NCI-H345 treated with DMSO at 0.1 percent for 48 hours (cell line): ENCODE results near the gene BGLAP.

Experiments used
- DNase-seq: peaks from one replicate; lab custom pipeline; 2025; ENCODE audit not compliant: unreplicated experiment; lab: John Stamatoyannopoulos, UW

BGLAP gene

DNA sequence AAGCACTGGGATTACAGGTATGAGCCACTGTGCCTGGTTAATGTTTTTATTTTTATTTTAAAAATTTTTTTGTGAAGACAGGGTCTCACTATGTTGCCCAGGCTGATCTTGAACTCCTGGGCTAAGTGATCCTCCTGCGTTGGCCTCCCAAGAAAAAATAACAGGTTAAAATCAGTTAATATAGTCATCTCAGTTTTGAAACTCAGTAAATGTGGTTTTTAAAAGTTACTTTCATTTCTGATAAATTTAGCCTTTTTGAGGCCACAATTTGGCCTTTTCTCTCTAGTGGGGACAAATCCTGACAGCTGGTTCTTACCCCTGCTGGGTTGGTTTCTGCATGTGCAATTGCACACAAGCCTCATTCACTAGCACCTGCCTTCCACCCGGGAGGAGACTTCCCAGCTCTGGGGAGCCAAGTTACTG, 15.9 kb upstream of the BGLAP start:
- no peak for DNase-seq

DNA sequence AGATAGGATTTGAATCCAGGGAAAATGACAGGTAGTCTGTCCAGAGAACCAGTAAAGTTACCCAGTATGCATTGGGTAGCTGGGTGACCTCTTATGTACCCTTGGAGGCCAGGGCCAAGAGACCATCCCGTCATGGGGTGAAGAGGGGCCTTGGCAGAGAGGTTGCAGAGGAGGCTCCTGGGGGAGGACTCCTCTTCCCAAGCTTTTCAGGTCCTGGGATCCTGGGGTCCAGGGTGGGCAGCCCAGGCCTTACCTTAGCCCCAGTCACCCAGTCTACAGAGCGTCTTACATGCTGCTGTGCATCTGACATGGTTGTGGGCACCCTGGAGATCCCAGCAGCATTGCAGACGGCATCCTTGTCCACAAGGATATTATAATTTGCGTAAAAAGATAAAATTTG, 15.2 kb upstream of the BGLAP start:
- no peak for DNase-seq

DNA sequence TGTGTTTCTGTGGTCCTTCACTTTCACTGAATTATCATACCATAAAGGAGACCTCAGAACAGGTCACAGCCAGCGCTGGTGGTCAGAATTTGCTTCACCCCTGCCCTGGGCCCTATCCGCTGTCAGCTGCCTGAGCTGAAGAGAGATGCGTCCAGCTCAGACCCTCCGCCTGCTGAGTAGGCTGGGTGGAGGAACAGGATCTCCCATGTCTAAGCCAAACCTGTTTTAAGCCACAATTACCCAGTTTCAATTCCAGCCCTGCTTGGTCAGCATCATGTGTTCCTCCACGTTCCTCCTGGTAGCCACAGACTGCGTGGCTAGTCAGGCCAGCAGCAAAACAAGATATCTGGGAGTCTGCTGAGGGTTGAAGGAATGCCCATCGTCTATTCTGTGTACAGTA, 13.5 kb upstream of the BGLAP start:
- no peak for DNase-seq

DNA sequence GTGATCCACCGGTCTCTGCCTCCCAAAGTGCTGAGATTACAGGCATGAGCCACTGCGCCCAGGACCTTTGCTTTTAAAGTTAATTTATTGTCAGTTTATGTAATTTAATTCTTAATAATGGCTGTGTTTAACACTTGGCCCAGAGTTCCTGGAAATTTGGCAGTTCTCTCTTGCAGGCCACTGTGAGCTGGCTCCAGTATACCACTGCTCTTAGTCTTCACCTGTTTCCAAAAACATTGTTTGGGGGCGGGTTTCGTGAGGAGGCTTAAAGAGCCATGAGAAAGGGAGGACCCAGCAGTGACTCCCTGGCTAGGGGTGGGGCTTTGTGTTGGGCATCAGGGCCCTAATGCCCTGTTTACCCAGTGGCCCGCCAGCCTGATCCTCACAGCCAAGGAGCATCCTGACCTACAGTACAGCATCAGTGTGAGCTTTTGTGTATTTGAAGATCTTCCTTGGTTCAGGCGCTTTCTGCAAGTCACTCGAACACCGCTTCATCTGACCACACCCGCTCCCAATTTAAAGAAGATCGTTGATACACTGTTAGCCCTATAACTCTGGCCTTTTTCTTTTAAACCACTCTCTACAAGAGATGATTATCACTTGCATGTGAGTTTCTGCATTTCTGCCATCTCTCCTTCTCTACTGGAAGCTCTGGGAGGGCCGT, 12.0 kb upstream of the BGLAP start:
- DNase-seq = no peak

DNA sequence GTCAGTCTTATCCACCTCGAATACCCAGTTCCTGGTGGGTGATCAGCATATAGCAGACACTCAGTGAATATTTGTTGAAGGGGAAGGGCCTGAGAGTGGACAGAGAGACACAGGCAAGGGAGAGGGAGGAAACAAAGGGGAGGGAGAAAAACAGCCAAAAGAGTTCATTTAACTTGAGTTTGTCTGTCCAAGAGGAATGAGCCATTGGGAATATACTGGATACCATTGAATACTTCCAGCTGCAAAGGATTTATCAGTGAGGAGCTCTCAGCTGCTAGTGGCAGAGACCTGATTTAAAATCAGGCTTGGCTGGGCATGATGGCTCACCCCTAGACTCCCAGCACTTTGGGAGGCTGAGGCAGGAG, 11.5 kb upstream of the BGLAP start:
- no peak for DNase-seq

DNA sequence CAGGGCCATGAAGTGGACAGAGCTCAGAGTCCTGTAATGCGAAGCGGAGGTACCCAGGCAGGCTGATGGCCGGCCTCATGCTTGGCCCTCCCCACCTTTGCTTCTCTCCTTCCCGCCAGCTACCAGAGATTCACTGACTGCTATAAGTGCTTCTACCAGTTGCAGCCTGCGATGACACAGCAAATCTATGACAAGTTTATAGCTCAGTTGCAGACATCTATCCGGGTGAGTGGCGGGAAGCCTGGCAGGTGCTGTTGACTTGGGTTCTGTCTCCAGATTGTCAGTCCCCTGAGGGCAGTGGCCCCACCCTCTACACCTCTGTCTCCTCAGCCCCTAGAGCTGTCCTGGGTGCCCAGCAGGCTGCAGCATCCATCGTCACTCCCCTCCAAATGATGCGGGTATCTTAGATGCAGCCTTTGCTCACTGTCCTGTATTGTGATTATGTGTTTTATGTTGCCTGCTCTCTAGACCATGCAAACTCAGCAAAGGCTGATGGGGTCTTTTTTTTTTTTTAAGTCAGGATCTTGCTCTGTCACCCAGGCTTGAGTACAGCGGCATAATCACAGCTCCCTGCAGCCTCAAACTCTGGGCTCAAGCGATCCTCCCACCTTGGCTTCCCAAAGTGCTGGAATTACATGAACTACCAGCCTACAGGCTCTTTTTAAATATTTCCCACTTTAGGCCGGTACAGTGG, 9.6 kb upstream of the BGLAP start:
- DNase-seq = no peak

DNA sequence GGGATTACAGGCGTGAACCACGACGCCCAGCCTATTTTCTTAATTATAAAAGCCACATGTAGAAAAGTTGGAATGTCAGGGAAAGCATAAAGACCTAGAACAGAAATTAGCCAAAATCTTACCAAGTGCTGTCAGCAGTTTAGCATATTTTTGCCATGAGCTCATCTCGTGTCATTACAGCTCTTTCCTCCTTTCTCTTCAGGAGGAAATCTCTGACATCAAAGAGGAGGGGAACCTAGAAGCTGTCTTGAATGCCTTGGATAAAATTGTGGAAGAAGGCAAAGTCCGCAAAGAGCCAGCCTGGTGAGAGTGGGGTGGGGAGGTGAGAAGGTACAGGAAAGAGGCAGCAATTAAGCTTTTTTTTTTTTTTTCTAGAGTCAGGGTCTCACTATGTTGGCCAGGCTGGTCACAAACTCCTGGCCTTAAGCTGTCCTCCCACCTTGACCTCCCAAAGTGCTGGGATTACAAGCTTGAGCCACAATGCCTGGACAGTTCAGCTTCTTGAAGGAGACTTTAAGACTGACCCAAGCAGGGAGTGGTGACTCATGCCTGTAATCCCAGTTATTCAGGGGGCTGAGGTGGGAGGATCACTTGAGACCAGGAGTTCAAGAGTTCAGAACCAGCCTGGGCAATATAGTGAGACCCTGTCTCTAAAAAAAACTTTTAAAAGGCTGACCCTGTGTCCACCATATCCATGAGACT, 8.4 kb upstream of the BGLAP start:
- no peak for DNase-seq

DNA sequence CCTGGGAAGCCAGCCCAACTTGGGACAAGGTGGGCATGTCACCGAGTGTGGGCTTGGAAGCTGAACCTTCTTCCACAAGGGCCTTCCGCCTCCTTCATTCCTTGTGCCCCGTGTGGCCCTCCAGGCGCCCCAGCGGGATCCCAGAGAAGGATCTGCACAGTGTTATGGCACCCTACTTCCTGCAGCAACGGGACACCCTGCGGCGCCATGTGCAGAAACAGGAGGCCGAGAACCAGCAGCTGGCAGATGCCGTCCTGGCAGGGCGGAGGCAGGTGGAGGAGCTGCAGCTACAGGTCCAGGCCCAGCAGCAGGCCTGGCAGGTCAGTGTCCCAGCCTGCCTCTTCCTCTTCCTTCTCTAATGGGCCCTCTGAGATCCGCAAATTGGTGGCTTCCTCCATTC, 5.8 kb upstream of the BGLAP start:
- no peak for DNase-seq

DNA sequence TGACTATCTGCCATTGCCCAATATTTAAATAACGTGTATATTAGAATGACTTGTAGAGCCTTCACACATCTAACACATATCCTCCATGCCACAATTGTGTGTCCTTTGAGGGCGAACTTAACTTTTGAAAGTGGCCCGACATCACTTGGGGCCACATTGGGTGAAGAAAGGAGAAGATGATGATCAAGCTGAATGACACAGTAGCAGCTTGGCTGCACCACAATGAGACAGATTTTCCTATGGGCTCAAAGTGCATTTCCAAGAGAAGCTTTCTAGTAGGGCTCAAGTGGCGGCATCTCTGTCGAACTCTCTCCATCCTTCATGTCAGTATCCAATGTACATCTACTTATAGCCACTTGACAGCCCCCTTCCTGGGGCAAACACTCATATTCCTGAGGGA, 3.7 kb upstream of the BGLAP start:
- no peak for DNase-seq

DNA sequence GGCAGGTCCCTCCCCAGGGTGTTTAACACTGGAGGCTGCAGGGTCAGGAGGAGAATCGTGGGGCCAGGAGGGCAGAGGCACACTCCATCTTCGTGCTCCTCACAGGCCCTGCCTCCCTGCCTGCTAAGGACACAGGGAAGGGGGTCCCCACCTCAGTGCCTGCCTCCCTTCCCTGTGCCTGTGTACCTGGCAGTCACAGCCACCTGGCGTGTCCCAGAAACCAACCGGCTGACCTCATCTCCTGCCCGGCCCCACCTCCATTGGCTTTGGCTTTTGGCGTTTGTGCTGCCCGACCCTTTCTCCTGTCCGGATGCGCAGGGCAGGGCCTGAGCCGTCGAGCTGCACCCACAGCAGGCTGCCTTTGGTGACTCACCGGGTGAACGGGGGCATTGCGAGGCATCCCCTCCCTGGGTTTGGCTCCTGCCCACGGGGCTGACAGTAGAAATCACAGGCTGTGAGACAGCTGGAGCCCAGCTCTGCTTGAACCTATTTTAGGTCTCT, 623 bp upstream of the BGLAP start:
- no peak for DNase-seq

DNA sequence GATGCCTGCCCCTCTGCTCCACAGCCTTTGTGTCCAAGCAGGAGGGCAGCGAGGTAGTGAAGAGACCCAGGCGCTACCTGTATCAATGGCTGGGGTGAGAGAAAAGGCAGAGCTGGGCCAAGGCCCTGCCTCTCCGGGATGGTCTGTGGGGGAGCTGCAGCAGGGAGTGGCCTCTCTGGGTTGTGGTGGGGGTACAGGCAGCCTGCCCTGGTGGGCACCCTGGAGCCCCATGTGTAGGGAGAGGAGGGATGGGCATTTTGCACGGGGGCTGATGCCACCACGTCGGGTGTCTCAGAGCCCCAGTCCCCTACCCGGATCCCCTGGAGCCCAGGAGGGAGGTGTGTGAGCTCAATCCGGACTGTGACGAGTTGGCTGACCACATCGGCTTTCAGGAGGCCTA, 754 bp downstream of the BGLAP start:
- DNase-seq = no peak

DNA sequence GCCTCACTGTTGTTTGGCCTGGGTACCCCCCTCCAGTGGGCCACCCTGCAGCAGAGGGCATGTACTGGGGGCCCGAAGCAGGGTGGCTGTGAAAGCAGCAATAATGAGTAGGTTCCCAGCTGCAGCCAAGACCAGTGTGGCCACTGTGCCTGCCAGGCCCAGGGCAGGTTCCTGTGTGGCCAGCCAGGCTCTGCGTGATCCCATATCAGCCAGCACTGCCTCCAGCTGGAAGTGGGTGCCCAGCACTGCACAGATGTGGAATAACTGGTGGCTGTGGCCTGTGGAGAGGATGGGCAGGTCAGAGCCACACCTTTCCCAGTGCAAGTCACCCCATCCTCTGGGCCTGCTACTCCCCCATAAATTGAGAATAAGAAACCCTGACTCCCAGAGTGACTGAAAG, 2.1 kb downstream of the BGLAP start:
- DNase-seq = no peak

DNA sequence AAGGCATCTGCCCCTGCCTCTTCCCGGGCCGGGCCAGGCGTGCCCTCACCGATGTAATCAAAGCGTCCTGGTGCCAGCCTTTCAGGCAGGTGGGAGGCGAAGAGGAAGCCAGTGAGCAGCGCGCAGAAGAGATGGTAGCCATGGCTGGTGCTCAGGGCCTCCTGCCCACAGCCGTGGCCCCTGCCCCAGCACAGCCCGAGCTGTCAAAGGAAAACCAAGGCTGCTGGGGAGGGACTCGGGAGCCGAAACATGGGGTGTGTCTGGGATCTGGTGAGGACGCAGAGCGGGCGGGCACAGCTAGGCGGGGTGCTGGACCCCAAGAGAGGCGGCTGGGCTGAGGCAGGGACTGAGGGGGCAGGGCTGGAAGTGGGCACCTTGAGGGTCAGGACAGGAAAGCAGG, 2.7 kb downstream of the BGLAP start:
- no peak for DNase-seq

DNA sequence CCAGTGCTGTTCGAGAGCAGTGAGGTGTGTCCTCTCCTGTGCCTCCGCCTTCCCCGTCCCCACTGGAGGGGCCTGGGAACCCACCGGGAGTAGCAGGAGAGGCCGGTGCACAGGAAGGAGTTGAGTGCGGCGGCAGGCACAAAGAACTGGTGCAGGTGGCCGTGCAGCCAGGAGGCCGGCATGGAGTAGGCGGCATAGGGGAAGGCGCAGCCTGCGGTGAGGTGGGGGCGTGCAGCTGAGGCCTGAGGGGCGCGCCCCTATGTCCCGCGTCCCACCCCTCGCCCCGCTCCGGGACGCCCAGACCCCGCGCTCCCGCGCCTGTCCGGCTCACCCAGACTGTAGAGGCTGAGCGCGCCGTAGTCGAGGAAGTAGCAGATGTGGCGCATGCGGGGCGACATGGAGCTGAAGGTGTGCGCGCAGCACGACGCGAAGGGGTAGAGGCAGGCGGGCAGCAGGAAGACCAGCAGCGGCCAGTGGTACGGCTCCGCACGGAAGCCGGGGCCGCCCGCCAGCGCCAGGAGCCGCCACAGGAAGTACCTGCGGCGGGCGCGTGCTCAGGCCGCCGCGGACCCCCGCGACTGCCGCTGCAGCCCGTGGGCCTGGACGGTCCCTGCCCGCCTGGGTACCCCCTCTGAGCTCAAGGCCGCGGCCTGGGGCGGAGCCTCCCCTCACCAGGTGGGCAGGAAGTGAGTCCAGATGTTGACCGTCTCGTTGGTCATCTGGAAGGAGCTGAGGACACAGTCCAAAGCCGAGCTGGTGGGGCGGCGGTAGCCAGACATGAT, 3.7 kb downstream of the BGLAP start:
- DNase-seq = peak; percentile 67

DNA sequence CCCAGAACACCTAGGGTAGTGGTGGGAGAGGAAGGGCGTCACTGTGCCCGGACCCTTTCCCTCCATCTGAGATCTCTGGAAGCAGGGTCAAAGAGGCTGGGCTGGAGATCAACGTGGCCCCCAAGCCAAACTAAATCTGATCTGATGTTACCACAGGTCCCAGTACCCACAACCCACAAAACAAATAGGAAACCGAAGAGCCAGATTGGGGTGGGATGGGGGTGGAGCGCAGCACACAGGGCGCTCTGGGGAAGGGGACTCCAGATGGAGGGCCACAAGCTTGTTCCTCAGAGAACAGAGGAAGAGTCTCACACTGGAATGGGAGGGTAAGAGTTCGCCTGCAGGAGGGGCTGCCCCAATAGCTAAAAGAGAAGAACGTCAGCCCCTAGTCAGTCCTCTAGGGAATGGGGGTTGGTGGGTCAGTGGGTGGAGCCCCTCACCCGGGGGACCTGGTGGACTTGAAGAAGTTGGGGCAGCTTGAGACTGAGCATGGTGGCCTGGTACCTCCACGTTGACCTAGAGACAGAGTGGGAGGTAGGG, 4.3 kb downstream of the BGLAP start:
- no peak for DNase-seq

DNA sequence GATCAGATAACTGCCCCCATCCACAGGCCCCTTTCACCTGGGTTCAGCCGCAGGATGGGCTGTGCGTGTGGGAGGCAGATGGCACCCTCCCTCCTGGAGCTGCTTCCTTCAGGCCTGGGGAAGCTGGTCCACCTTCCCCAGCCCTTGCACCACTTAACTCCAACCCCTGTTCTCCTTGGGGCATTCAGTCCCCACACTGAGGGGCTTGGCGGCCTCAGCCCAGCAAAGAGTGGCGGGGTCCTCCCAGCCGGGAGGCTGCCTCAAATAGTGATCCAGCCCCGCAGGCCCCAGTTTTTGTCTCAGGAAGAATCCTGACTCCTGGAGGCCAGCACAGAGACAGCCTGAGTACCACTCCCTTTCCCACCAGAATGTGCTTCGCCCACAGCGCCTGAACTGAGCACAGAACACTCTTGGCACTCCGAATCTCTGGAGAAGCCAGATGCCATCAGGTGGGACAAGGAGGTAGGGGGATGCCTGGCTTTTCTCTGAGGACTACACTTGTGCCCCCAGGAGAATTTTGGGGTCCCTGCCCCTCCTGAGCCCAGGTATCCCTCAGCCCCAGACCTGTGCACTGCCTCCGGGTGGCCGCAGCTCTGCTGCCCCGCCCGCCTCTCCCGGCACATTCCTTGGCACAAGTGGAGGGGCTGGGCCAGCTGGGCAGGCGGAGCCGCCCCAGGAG, 4.9 kb downstream of the BGLAP start:
- DNase-seq = no peak

DNA sequence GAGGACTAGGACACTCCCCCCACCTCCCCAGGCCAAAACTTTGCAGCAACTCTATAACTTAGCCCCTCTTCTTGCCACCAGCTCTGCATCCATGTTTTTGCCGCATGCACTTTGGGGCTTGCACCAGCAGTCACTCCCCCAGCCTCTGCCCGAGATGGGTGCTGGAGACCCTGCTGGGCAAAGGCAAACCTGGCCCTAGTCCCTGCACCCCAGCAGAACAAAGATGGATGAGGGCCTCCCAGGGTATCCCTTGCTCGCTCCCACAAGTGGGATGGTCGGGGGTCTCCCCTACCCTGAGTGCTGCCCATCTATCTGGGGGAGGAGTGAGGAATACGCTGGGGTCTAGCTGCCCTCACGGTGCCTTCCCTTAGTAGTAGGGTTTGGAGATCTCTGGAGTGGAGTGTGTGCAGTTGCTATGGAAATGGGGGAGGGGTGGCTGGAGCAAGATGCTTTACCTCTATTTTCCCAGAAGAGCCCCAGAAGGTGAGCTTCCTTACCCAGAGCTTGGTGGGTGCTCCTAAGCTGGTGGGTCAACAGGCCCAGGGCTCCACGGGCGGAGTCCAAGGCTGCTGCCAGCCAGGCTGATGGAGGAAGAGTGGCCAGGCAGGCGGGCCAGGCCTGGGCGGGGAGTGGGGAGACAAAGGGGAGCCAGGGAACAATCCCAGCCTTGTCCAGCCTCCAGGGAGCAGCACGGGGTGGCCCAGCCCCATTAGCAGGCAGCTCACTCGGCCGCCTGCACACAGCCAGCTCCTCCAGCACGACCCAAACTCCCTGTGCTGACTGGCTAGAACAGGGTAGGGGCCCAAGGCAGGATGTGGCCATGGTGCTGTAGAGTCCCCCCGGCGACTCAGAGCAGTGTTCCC, 5.7 kb downstream of the BGLAP start, which contains the start of gene PAQR6:
PAQR6 (minus strand) TSS at position 597 of the 863 bp plus-strand sequence. CDS start 1,325 bp downstream, outside the sequence.
- DNase-seq = peak; percentile 36

DNA sequence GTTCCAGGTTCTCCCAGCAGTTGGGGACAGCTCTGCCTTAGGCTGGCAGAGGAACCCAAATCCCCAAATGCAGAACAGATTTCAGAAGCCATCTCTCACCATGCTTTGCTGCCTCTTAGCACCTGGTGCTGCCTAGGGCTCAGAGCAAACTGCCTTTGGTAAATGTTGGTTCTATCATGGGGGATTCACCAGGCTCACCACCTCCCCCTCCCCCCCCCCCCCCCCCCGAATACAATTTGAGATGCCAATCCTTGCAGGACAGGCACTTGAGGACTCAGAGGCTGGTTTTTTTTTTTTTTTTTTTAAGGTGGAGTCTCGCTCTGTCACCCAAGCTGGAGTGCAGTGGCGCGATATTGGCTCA, 6.3 kb downstream of the BGLAP start:
- DNase-seq = no peak

DNA sequence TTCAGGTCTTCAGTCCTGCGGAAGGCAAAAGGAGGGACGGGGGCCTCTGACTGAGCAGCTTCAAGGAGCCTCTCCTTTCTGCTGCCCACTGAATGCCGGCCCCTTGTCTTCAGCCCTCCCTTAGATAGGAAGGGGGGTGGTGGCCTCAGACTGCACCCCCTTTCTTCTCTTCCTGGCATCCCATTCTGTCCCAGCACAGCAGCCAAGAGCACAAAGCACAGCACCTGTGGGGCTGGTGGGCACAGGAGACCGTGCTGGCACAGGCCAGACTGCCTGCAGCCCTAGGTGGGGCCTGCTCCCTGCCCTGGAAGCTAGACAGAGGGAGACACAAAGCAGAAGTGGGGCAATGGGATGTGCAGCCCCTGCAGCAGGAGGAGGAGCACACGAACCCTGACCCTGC, 7.6 kb downstream of the BGLAP start:
- DNase-seq = no peak

DNA sequence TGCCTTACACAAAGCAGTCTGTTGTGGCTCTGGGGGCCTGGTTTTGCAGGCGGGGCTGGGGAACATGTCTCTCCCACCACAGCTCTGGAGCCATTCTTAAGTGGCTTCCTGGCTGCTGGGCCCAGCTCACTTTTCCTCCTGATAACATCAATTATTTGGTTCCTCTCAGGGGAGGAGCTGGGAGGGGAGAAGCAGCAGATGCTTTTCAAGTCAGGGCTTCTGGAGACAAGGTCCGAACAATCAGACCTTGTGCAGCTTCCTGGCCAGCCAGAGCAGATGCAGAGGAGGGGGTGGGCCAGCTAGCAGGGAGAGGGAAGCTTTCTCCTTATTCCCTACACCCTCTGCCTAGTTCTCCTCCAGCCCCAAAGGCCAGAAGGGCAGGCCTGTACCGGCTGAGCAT, 9.5 kb downstream of the BGLAP start:
- DNase-seq = no peak
